GM12864 (cell line): ENCODE results near the gene TMEM135.

Experiments used
- DNase-seq: peaks from one replicate; pipeline ENCODE4 v3.0.0-alpha.2; 2011; ENCODE audit warnings: low read depth
- H3K4me3 ChIP-seq: 2 replicates; pipeline ENCODE4 v1.5.1; 2011; ENCODE audit warnings: mild to moderate bottlenecking, low read depth, low read length, control low read depth
- TF ChIP-seq, protein P1 (sequence below): IDR thresholded peaks from 2 replicates; pipeline ENCODE4 v1.5.1; 2011; ENCODE audit warnings: low read depth, mild to moderate bottlenecking, moderate library complexity, low read length, control low read depth, inconsistent platforms; ENCODE audit errors: missing control alignments

TMEM135 gene

DNA sequence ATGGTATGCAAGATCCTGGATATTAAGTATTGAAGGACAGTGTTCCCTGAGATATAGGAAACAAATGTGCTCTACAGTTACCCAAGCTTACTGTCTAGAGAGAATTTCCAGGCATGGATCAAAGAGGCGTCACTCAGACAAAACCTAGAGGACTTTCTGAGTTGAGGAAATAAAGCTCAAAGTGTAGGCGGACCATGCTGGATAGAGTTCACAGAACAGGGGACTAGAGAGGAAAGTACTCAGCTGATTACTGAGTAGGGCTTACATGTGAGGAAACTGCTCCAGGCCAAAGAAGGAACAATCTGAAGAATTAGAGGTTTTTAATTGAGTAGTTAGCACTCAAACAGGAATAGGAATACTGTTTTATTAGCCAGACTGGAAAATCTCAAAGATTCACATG lies 193.3 kb downstream of the TMEM135 start:
- TF ChIP-seq, protein P1, sequence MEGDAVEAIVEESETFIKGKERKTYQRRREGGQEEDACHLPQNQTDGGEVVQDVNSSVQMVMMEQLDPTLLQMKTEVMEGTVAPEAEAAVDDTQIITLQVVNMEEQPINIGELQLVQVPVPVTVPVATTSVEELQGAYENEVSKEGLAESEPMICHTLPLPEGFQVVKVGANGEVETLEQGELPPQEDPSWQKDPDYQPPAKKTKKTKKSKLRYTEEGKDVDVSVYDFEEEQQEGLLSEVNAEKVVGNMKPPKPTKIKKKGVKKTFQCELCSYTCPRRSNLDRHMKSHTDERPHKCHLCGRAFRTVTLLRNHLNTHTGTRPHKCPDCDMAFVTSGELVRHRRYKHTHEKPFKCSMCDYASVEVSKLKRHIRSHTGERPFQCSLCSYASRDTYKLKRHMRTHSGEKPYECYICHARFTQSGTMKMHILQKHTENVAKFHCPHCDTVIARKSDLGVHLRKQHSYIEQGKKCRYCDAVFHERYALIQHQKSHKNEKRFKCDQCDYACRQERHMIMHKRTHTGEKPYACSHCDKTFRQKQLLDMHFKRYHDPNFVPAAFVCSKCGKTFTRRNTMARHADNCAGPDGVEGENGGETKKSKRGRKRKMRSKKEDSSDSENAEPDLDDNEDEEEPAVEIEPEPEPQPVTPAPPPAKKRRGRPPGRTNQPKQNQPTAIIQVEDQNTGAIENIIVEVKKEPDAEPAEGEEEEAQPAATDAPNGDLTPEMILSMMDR = no peak
- DNase-seq = no peak
- H3K4me3 ChIP-seq = no peak overlapping the region

- DNase-seq = no peak
- no peak overlapping the region for H3K4me3 ChIP-seq
- TF ChIP-seq, protein P1 = no peak
These were observed 194.6 kb downstream of the TMEM135 start for GRCh38 chr11:87232320-87232719.

- TF ChIP-seq, protein P1 = no peak
- H3K4me3 ChIP-seq = no peak overlapping the region
- DNase-seq = no peak
These were observed 197.6 kb downstream of the TMEM135 start for GRCh38 chr11:87235366-87235765.

GRCh38 chr11:87236368-87236767 lies 198.6 kb downstream of the TMEM135 start:
- H3K4me3 ChIP-seq = no peak overlapping the region
- TF ChIP-seq, protein P1 = no peak
- DNase-seq = no peak

GRCh38 chr11:87239001-87239400 lies 201.3 kb downstream of the TMEM135 start:
- no peak overlapping the region for H3K4me3 ChIP-seq
- TF ChIP-seq, protein P1 = no peak
- no peak for DNase-seq

- no peak for DNase-seq
- TF ChIP-seq, protein P1 = no peak
- no peak overlapping the region for H3K4me3 ChIP-seq
These were observed 201.8 kb downstream of the TMEM135 start for GRCh38 chr11:87239531-87239930.

DNA sequence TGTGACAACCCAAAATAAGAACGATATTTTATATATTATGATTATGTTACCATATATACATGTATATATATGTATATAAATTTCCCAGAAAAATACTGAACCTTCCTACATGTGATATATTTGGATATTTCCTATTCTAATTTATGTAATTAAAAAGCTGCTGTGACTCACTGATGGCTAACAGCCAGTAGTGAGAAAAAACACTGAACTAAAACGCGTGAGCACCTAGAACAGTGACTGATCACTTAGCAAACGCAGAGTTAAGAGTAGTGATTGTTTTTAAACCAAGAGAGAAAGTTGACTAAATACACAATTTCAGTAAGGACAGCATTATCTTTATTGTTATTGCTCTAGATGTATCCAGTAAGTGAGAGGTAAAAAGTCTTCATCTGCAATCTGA lies 213.8 kb downstream of the TMEM135 start:
- TF ChIP-seq, protein P1 = no peak
- no peak for DNase-seq
- no peak overlapping the region for H3K4me3 ChIP-seq
